ENCODE results near the gene SCGB1C2. TPM values are rescaled to one million over a fixed set of nuclear protein-coding genes. Genes with fewer than 3 reads are reported as not detected.

SCGB1C2 gene
- total RNA-seq, 4 donors from 2014 or later = not detected

- Histone ChIP-seq H3K27ac (peak overlapping the region in 3 of 4 donors; percentile 1 to 51 (median 50)), H3K4me3 (no peak overlapping the region), H3K4me1 (peaks cover 9 to 64% (median 48%) of the 10 kb centered on the region in 3 donors), H3K9me3 (no peaks in the 10 kb centered on the region), H3K27me3 (peaks cover 0 to 45% (median 0%) of the 10 kb centered on the region in 4 donors), H3K36me3 (no peaks in the 10 kb centered on the region)
- intact Hi-C loops (cut with DNase I) = no loop called here
- no peak for TF ChIP-seq POLR2A (IDR thresholded peaks at IDR 0.05)
- WGBS, 2 donors = 38 to 51% methylated on average over 12 to 14 of the region's 14 CpGs
- DNase-seq = no peak
Observed at GRCh38 chr17:185445-186138, 48.2 kb downstream of the SCGB1C2 start.

DNA sequence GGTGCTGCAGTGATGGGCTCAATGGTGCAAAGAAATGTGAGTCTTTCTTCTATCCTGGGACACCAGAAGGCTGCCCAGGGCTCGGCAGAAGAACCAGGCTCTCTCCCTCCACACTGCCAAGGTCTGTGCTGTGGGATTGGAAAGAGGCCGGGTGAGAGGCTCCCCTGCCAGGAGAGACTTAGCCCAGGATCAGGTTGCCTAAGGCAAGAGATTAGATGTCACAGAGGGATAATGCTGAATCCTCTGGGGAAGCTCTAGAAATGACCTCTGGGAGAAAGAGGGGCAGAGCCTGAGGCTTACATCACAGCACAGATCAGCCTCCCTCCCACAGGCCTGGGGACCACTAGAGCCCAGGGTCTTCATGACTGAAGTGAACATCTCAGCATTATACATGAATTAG lies 49.8 kb downstream of the SCGB1C2 start:
- intact Hi-C loops (cut with DNase I) = no loop called here
- WGBS, 2 donors = 23 to 39% methylated on average over 2 of the region's 2 CpGs
- no peak for DNase-seq
- no peaks in the 10 kb centered on the region for H3K9me3 ChIP-seq
- H3K4me3 ChIP-seq = no peak overlapping the region
- H3K4me1 ChIP-seq = peaks cover 1 to 53% (median 47%) of the 10 kb centered on the region in 3 donors
- no peaks in the 10 kb centered on the region for H3K36me3 ChIP-seq
- TF ChIP-seq POLR2A (IDR thresholded peaks at IDR 0.05) = no peak
- TF ChIP-seq, protein P1, sequence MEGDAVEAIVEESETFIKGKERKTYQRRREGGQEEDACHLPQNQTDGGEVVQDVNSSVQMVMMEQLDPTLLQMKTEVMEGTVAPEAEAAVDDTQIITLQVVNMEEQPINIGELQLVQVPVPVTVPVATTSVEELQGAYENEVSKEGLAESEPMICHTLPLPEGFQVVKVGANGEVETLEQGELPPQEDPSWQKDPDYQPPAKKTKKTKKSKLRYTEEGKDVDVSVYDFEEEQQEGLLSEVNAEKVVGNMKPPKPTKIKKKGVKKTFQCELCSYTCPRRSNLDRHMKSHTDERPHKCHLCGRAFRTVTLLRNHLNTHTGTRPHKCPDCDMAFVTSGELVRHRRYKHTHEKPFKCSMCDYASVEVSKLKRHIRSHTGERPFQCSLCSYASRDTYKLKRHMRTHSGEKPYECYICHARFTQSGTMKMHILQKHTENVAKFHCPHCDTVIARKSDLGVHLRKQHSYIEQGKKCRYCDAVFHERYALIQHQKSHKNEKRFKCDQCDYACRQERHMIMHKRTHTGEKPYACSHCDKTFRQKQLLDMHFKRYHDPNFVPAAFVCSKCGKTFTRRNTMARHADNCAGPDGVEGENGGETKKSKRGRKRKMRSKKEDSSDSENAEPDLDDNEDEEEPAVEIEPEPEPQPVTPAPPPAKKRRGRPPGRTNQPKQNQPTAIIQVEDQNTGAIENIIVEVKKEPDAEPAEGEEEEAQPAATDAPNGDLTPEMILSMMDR (IDR thresholded peaks at IDR 0.05) = no peak
- peaks cover 0 to 31% (median 0%) of the 10 kb centered on the region in 4 donors for H3K27me3 ChIP-seq
- H3K27ac ChIP-seq = no peak overlapping the region

Small RNA genes lying within 50 kb of the gene (small RNA-seq; reads per million reads assigned to genes)
- gene RF00026 = 0 reads per million in 4 donors

Other genes with a start within 250 kb of the SCGB1C2 start
- gene DOC2B, start 44.1 kb downstream of the SCGB1C2 start, total RNA-seq = 10 to 100 TPM in 3 of 4 donors, 1 to 10 TPM in 1; 8.4 to 44.9 (median 26.2) TPM
- 10 to 100 TPM in 1 of 4 donors, 1 to 10 TPM in 3; 5.2 to 18.3 (median 7.5) TPM for gene RPH3AL, start 215.2 kb downstream of the SCGB1C2 start, total RNA-seq